ENCODE results near the gene CRADD.

DNA sequence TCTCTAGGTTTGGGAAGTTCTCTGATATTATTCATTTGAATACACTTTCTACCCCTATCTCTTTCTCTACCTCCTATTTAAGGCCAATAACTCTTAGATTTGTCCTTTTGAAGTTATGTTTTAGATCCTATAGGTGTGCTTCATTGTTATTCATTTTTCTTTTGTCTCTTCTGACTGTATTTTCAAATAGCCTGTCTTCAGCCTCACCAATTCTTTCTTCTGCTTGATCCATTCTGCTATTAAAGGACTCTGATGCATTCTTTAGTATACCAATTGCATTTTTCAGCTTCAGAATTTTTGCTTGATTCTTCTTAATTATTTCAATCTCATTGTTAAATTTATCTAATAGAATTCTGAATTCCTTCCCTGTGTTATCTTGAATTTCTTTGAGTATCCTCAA, 199.2 kb downstream of the CRADD start:
- TF ChIP-seq, protein P1, sequence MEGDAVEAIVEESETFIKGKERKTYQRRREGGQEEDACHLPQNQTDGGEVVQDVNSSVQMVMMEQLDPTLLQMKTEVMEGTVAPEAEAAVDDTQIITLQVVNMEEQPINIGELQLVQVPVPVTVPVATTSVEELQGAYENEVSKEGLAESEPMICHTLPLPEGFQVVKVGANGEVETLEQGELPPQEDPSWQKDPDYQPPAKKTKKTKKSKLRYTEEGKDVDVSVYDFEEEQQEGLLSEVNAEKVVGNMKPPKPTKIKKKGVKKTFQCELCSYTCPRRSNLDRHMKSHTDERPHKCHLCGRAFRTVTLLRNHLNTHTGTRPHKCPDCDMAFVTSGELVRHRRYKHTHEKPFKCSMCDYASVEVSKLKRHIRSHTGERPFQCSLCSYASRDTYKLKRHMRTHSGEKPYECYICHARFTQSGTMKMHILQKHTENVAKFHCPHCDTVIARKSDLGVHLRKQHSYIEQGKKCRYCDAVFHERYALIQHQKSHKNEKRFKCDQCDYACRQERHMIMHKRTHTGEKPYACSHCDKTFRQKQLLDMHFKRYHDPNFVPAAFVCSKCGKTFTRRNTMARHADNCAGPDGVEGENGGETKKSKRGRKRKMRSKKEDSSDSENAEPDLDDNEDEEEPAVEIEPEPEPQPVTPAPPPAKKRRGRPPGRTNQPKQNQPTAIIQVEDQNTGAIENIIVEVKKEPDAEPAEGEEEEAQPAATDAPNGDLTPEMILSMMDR (IDR thresholded peaks at IDR 0.05 in 2 of 3, conservative IDR thresholded peaks at IDR 0.05 in 1 of 3; ENCODE audit: control insufficient read depth in 2 of 3, extremely low read depth in 1 of 3, insufficient read depth in 1 of 3, low read depth in 3 of 3, low read length in 3 of 3), result no peak
- TF ChIP-seq MTA2 (IDR thresholded peaks at IDR 0.05; ENCODE audit: low read depth), result no peak
- TF ChIP-seq TBL1XR1 (IDR thresholded peaks at IDR 0.05; ENCODE audit: low read depth, low read length), result no peak

Data from GM12878 (cell line).